HepG2 (cell line): ENCODE data around the gene NFATC3. TPM values are rescaled to one million over a fixed set of nuclear protein-coding genes. Genes with fewer than 3 reads are reported as not detected.

ENCODE experiments used
- ATAC-seq: fragments of 200-7000 bp; cut with Tn5 transposase; 3 replicates; pipeline ENCODE4 v1.9.1; 2020; ENCODE audit warnings: mild to moderate bottlenecking, moderate library complexity
- BruUV-seq: library from RNA; stranded (reverse); fragments of 400-500 nt; replicated peaks from 2 replicates; lab custom pipeline; 2021; lab: Mats Ljungman, UMichigan
- CTCF ChIA-PET: fragments of 300-600 bp; formaldehyde crosslinking; extraction: SDS; loops from one replicate; lab custom pipeline; 2021; ENCODE audit warnings: low total read pairs, inconsistent platforms, low intra/inter-chr PET ratio; lab: Yijun Ruan, JAX
- POLR2A ChIA-PET: fragments of 350-600 bp; sonication (Branson Sonifier 250); formaldehyde crosslinking; loops from one replicate; lab custom pipeline; 2020; ENCODE audit warnings: antibody characterized with exemption, inconsistent platforms; lab: Yijun Ruan, JAX
- DNase-seq: peaks from one replicate; pipeline ENCODE4 v3.0.0-alpha.2; 2015; ENCODE audit warnings: low spot score
- FAIRE-seq: peaks from 3 replicates; lab custom pipeline; 2011; peaks lifted over from hg19 to GRCh38; lab: Jason Lieb, UNC
- H2AFZ ChIP-seq: one replicate; pipeline ENCODE4 v1.6.1; 2011; ENCODE audit warnings: low read length, inconsistent platforms
- H3K27ac ChIP-seq: fragments of 300-600 bp; 3 replicates; pipeline ENCODE4 v1.8.0; 2011; ENCODE audit warnings: mixed run types, mild to moderate bottlenecking, mixed read lengths, low read length, inconsistent platforms; ENCODE audit not compliant: insufficient read depth; ENCODE audit errors: extremely low read length
- H3K27me3 ChIP-seq, 2 experiments: fragments of 200-600 bp in 1 of 2; 2 replicates in 1 of 2; 3 replicates in 1 of 2; pipeline versions ENCODE4 v1.6.0 to v1.8.0; 2011; ENCODE audit warnings: low read length in 2 of 2, mild to moderate bottlenecking in 2 of 2, moderate library complexity in 2 of 2, inconsistent platforms in 1 of 2; ENCODE audit not compliant: insufficient read depth in 2 of 2, control insufficient read depth in 1 of 2
- H3K36me3 ChIP-seq, 2 experiments: fragments of 200-600 bp in 1 of 2; replicated peaks in 1 of 2; 2 replicates in 1 of 2; 3 replicates in 1 of 2; pipeline versions ENCODE4 v1.5.1 to v1.8.0; 2011; ENCODE audit warnings: low read length in 2 of 2, inconsistent platforms in 1 of 2; ENCODE audit not compliant: insufficient read depth in 2 of 2, control insufficient read depth in 1 of 2
- H3K4me1 ChIP-seq: 2 replicates; pipeline ENCODE4 v1.5.1; 2012; ENCODE audit warnings: low read length, inconsistent platforms; ENCODE audit not compliant: insufficient read depth
- H3K4me2 ChIP-seq: 2 replicates; pipeline ENCODE4 v1.6.0; 2011; ENCODE audit warnings: low read depth, low read length, inconsistent platforms
- H3K4me3 ChIP-seq, 3 experiments: fragments of 200-600 bp in 1 of 3; sonication (generic), shearing (Covaris generic) in 1 of 3; replicated peaks in 1 of 3; 2 replicates each; pipeline ENCODE4 v1.5.1; 2011 to 2016; ENCODE audit warnings: low read length in 3 of 3, inconsistent platforms in 2 of 3, low read depth in 2 of 3, mild to moderate bottlenecking in 2 of 3, control low read depth in 1 of 3, mixed read lengths in 1 of 3; ENCODE audit not compliant: insufficient read depth in 1 of 3
- H3K79me2 ChIP-seq: one replicate; pipeline ENCODE4 v1.6.1; 2011; ENCODE audit warnings: low read length, inconsistent platforms; ENCODE audit not compliant: insufficient read depth
- H3K9ac ChIP-seq: 2 replicates; pipeline ENCODE4 v1.6.0; 2011; ENCODE audit warnings: mild to moderate bottlenecking, low read depth, low read length, inconsistent platforms; ENCODE audit not compliant: insufficient read depth
- H3K9me3 ChIP-seq: 2 replicates; pipeline ENCODE4 v1.5.1; 2012; ENCODE audit warnings: mild to moderate bottlenecking, low read length
- H4K20me1 ChIP-seq: 2 replicates; pipeline ENCODE4 v1.6.0; 2011; ENCODE audit warnings: inconsistent platforms, mild to moderate bottlenecking, low read length, moderate library complexity; ENCODE audit not compliant: insufficient read depth
- JUNB ChIP-seq: sonication (generic); formaldehyde crosslinking; IDR thresholded peaks from 2 replicates; pipeline ENCODE4 v1.8.0; 2022; ENCODE audit warnings: missing genetic modification reagents, mild to moderate bottlenecking, borderline replicate concordance
- MXD1 ChIP-seq: sonication (generic); formaldehyde crosslinking; IDR thresholded peaks from 2 replicates; pipeline ENCODE4 v1.4.0; 2020; ENCODE audit warnings: mild to moderate bottlenecking, missing genetic modification reagents
- ZBTB7B ChIP-seq: sonication (generic); formaldehyde crosslinking; IDR thresholded peaks from 2 replicates; pipeline ENCODE4 v1.4.0; 2020; ENCODE audit warnings: missing genetic modification reagents
- ZNF570 ChIP-seq: sonication (generic); formaldehyde crosslinking; IDR thresholded peaks from 2 replicates; pipeline ENCODE4 v1.4.0; 2020; ENCODE audit warnings: mild to moderate bottlenecking, missing genetic modification reagents, borderline replicate concordance
- ZNF589 ChIP-seq: sonication (generic); formaldehyde crosslinking; conservative IDR thresholded peaks from 2 replicates; pipeline ENCODE4 v1.8.0; 2022; ENCODE audit warnings: mild to moderate bottlenecking, moderate library complexity, missing genetic modification reagents
- ZNF619 ChIP-seq: sonication (generic); formaldehyde crosslinking; IDR thresholded peaks from 2 replicates; pipeline ENCODE4 v1.4.0; 2020; ENCODE audit warnings: mild to moderate bottlenecking, missing genetic modification reagents
- ZNF772 ChIP-seq: sonication (generic); formaldehyde crosslinking; IDR thresholded peaks from 2 replicates; pipeline ENCODE4 v1.5.0; 2020; ENCODE audit warnings: mild to moderate bottlenecking, missing genetic modification reagents
- WGBS: methylation state at CpG from one replicate; pipeline ENCODE4 v1.1.6; 2017; ENCODE audit warnings: low lambda C conversion rate; 5-methylcytosine and 5-hydroxymethylcytosine counted together
- in situ Hi-C: cut with HindIII; loops from 2 replicates; pipeline ENCODE4 v1.10.0; 2017; ENCODE audit warnings: low pct_unique_long_range_greater_than_20kb; ENCODE audit not compliant: extremely low pct_ligation_motif_present
- intact Hi-C: fragments of 100-400 bp; cut with micrococcal nuclease; formaldehyde crosslinking; loops from one replicate; pipeline ENCODE4 v1.10.0; 2022; ENCODE audit not compliant: unreplicated experiment
- polyA plus RNA-seq, 8 experiments: library from polyadenylated mRNA; depleted of rRNA in 3 of 8; stranded (reverse) in 7 of 8; unstranded in 1 of 8; fragments of >200 nt; fragmentation: Illumina TruSeq in 4 of 8; extraction: Trizol in 4 of 8; gene quantifications; 2 replicates each; pipeline versions ENCODE4 v1.2.1 to v1.2.3, GENCODE V29; 2011 to 2016; ENCODE audit warnings: low read depth in 4 of 8, missing spikeins in 1 of 8, mixed read lengths in 1 of 8; ENCODE audit not compliant: insufficient read depth in 1 of 8
- total RNA-seq, 5 experiments: library from RNA; depleted of rRNA; stranded (reverse); fragments of >200 nt; fragmentation: Illumina TruSeq; extraction: Trizol; gene quantifications; 2 replicates each; pipeline ENCODE4 v1.2.3, GENCODE V29; 2016; ENCODE audit warnings: low read depth in 1 of 5
- TF ChIP-seq, protein P1 (sequence below): IDR thresholded peaks from 2 replicates; pipeline ENCODE4 v1.6.1; 2016; ENCODE audit warnings: low read depth, borderline replicate concordance
- TF ChIP-seq, protein P2 (sequence below): sonication (generic); formaldehyde crosslinking; IDR thresholded peaks from 2 replicates; pipeline ENCODE4 v1.5.0; 2020; ENCODE audit warnings: mild to moderate bottlenecking, missing genetic modification reagents
- TF ChIP-seq, protein P3 (sequence below): sonication (generic); formaldehyde crosslinking; IDR thresholded peaks from 2 replicates; pipeline ENCODE4 v1.4.0; 2020; ENCODE audit warnings: missing genetic modification reagents

The NFATC3 gene
- total and polyA plus RNA-seq, 2 of the 13 experiments (the other 11 are each of a cell fraction or from before 2014, with no cell fraction given) = 52.6 to 62.7 TPM

GRCh38 chr16:68064791-68065365 lies 20.3 kb upstream of the NFATC3 start (continued):
- no peak for TF ChIP-seq ZNF772 (CRISPR knock-in tag)
- TF ChIP-seq, protein P1, sequence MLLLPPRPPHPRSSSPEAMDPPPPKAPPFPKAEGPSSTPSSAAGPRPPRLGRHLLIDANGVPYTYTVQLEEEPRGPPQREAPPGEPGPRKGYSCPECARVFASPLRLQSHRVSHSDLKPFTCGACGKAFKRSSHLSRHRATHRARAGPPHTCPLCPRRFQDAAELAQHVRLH (CRISPR knock-in tag) = 0 out of 2 replicates have a peak, but pooled peaks have one; percentile 26
- TF ChIP-seq ZNF570 (CRISPR knock-in tag) = no peak
- TF ChIP-seq, protein P2, sequence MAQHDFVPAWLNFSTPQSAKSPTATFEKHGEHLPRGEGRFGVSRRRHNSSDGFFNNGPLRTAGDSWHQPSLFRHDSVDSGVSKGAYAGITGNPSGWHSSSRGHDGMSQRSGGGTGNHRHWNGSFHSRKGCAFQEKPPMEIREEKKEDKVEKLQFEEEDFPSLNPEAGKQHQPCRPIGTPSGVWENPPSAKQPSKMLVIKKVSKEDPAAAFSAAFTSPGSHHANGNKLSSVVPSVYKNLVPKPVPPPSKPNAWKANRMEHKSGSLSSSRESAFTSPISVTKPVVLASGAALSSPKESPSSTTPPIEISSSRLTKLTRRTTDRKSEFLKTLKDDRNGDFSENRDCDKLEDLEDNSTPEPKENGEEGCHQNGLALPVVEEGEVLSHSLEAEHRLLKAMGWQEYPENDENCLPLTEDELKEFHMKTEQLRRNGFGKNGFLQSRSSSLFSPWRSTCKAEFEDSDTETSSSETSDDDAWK (CRISPR knock-in tag) = no peak
- TF ChIP-seq, protein P3, sequence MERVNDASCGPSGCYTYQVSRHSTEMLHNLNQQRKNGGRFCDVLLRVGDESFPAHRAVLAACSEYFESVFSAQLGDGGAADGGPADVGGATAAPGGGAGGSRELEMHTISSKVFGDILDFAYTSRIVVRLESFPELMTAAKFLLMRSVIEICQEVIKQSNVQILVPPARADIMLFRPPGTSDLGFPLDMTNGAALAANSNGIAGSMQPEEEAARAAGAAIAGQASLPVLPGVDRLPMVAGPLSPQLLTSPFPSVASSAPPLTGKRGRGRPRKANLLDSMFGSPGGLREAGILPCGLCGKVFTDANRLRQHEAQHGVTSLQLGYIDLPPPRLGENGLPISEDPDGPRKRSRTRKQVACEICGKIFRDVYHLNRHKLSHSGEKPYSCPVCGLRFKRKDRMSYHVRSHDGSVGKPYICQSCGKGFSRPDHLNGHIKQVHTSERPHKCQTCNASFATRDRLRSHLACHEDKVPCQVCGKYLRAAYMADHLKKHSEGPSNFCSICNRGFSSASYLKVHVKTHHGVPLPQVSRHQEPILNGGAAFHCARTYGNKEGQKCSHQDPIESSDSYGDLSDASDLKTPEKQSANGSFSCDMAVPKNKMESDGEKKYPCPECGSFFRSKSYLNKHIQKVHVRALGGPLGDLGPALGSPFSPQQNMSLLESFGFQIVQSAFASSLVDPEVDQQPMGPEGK = peak; percentile 19; the same call in 1 of the 2 replicates

DNA sequence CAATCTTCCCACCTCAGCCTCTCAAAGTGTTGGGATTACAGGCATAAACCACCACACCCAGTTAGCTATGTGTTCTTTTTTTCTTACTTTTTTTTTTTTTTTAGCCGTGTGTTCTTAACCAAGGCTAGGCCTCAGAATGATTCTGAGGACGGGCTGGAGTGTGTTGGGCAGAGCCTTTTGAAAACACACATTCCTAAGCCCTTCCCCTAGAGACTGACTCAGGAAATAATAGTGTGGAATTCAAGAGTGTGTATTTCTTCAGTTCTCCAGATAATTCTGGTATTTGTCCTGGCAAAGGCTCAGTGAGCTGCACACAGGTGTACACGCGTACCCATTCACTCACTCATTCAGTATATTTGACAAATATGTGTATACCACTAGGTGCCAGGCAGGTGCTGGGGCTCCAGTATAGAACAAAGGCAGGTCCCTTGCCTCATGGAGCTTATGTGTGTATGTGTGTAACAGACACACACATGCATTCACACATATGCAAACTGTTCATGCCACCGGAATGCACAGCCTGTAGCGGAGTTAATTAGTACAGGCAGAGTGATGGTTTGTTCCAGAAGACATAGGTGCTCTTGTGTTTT lies 19.4 kb upstream of the NFATC3 start:
- no peaks in the 10 kb centered on the region for H3K9me3 ChIP-seq
- TF ChIP-seq ZNF619 (no peak), ZBTB7B (CRISPR knock-in tag) (no peak), MXD1 (no peak), JUNB (CRISPR knock-in tag) (no peak), ZNF589 (CRISPR knock-in tag) (no peak)
- no peaks in the 10 kb centered on the region for H4K20me1 ChIP-seq
- WGBS = 86% methylated on average over 5 of the region's 6 CpGs
- ATAC-seq (no peak), DNase-seq (no peak), FAIRE-seq (no peak)
- no peaks in the 10 kb centered on the region for H3K4me1 ChIP-seq
- H2AFZ ChIP-seq = no peak overlapping the region
- H3K27me3 ChIP-seq = no peaks in the 10 kb centered on the region
- BruUV-seq = no TSS peak
- intact Hi-C loops = loop anchor here (10.0 kb wide), 1 partner anchor 251 kb away; no protein-coding TSS in a partner anchor
- in situ Hi-C loops = no loop called here
- H3K27ac ChIP-seq = no peak overlapping the region
- no peak overlapping the region for H3K9ac ChIP-seq
- POLR2A ChIA-PET = interaction anchor here (1.7 kb wide), 1 partner anchor 18 kb away, joined by 4 read pairs; no protein-coding TSS in a partner anchor
- no peak overlapping the region for H3K4me3 ChIP-seq
- peaks cover 40 to 42% of the 10 kb centered on the region in 2 experiments for H3K36me3 ChIP-seq
- CTCF ChIA-PET = interaction anchor here (1.8 kb wide), 1 partner anchor 249 kb away, joined by 8 read pairs; no protein-coding TSS in a partner anchor
- no peak overlapping the region for H3K4me2 ChIP-seq
- H3K79me2 ChIP-seq = no peaks in the 10 kb centered on the region
